Adrenal gland (tissue), 5 donors: ENCODE data around the gene UROD.

Source experiments
- POLR2A ChIP-seq, 2 donors: fragments of 450-650 bp; IDR thresholded peaks; one replicate each; pipeline ENCODE4 v1.6.1; 2017; ENCODE audit warnings: antibody characterized with exemption in 2 of 2, mild to moderate bottlenecking in 2 of 2, moderate library complexity in 1 of 2
- TF ChIP-seq, protein P1 (sequence below), 6 experiments: fragments of 450-650 bp in 4 of 6; fragments of 200-600 bp in 2 of 6; sonication (generic) in 1 of 6; IDR thresholded peaks; 1 replicate in 5 of 6; 2 replicates in 1 of 6; pipeline versions ENCODE4 v1.5.1 to v1.8.0; 2016 to 2021; ENCODE audit warnings: antibody characterized with exemption in 6 of 6, mild to moderate bottlenecking in 2 of 6, moderate library complexity in 1 of 6
- donor health status: DM: no; HTN: no; CAD: no.

DNA sequence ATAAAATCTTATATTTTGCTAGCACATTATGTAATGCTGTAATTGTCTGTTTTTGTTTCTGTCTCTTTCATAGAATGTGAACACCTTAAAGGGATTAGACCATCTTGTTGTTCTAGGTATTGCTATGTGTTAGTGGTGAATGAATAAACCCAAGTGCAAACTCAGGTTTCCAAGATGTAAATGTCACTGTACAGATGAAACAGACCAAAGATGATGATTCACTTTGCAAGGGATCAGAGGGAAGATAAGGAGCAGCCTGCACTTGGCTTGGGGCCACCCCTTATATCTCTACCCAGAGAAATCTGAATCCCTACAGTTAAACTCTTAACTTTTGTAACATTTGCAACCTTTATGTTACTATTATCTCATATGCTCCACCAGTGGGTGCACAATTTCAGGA is 25.4 kb downstream of the UROD start:
- TF ChIP-seq, protein P1, sequence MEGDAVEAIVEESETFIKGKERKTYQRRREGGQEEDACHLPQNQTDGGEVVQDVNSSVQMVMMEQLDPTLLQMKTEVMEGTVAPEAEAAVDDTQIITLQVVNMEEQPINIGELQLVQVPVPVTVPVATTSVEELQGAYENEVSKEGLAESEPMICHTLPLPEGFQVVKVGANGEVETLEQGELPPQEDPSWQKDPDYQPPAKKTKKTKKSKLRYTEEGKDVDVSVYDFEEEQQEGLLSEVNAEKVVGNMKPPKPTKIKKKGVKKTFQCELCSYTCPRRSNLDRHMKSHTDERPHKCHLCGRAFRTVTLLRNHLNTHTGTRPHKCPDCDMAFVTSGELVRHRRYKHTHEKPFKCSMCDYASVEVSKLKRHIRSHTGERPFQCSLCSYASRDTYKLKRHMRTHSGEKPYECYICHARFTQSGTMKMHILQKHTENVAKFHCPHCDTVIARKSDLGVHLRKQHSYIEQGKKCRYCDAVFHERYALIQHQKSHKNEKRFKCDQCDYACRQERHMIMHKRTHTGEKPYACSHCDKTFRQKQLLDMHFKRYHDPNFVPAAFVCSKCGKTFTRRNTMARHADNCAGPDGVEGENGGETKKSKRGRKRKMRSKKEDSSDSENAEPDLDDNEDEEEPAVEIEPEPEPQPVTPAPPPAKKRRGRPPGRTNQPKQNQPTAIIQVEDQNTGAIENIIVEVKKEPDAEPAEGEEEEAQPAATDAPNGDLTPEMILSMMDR (IDR thresholded peaks at IDR 0.05) = no peak
- no peak for TF ChIP-seq POLR2A (IDR thresholded peaks at IDR 0.05)
